ENCODE data around the gene EVL. TPM values are rescaled to one million over a fixed set of nuclear protein-coding genes. Genes with fewer than 3 reads are reported as not detected.
"Not testable (repeated sequence)": the region's sequence is repeated elsewhere in the genome, so short reads cannot be mapped to it uniquely, and the experiment has no call there.

Gene EVL
- polyA plus RNA-seq, 3 donors, result 143 to 178 (median 162) TPM

GRCh38 chr14:100060760-100061159 is 4.5 kb upstream of the EVL start:
- no peak for DNase-seq

DNA sequence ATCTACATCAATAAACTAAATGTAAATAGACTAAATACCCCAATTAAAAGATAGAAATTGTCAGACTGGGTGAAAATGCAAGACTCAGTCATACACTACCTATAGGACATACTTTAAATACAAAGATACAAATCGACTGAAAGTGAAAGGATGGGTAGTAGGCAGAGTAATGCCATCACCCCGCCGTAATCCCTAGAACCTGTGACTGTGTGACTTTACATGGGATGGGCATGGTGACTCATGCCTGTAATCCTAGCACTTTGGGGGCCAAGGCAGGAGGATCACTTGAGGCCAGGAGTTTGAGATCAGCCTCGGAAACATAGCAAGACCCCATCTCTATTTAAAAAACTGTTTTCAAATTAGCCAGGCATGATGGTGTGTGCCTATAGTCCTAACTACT is 2.6 kb upstream of the EVL start:
- no peak for DNase-seq

DNA sequence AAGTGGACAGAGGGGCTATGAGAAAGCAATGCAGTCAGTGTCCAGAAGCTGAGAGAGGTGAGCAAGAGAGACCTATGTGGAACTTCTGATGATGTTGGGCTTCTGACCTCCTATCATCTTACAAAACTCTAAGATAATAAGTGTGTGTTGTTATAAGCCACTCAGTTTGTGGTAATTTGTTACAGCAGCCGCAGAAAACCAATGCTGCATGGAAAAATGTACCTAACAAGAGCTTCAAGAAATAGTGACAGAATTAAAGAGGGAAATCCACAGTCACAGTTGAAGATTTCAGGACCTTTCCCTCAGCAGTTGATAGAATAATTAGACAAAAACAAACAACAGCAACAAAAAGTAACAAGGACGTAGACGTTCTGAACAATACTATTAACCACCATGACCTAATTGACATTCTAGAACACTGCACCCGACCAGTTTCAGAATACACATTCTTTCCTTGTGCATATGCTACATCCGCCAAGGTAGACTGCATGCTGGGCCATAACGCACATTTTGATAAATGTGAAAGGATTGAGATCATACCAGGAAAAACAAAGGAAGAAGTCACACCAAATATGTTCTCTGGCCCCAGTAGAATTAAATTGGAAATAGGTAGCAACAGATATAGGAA is 1.8 kb upstream of the EVL start:
- no peak for DNase-seq

DNA sequence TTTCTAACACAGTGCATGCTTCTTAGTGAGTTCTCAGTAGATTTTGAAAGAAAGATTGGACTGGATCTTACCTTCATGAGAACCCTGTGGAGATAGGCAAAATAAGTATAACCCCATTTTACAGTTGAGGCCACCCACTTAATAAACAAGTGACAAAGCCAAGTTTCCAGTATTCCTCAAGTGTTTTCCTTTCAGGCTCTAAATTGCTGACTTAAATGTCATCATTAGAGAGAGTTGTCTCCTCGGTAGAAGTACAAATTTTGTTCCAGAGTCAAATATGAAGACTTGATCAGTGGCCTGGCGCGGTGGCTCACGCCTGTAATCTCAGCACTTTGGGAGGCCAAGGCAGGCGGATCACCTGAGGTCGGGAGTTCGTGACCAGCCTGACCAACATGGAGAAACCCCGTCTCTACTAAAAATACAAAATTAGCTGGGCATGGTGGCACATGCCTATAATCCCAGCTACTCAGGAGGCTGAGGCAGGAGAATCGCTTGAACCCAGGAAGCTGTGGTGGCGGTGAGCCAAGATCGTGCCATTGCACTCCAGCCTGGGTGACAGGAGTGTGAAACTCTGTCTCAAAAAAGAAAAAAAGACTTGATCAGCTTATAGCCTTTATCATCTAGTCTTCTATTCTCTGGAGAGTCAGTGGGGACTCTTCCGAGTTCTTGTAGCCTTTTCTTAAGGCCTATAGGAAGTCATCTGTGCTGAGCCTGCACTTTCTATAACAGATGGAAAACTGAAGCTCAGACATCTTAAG is 708 bp upstream of the EVL start:
- not testable (repeated sequence) for DNase-seq

GRCh38 chr14:100065942-100066574 is 836 bp downstream of the EVL start:
- no peak for DNase-seq

DNA sequence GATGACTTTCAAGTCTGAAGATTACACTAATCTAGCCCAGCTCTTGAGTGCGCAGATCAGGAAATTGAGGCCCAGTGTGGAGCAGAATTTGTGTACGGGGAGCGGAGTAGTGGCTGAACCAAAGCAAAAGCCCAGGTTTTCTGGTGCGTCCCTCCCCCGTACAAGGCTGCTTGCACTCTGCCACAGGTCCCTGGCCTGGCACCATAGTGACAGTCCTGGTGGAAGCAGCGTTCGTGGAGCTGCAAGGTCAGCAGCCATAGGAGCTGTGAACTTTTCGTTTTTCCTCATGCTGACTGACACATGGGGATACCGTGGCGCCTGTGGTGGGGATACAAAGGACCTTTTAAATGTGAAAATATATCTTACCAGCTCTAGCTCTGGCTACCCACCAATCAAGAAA is 1.7 kb downstream of the EVL start:
- no peak for DNase-seq

DNA sequence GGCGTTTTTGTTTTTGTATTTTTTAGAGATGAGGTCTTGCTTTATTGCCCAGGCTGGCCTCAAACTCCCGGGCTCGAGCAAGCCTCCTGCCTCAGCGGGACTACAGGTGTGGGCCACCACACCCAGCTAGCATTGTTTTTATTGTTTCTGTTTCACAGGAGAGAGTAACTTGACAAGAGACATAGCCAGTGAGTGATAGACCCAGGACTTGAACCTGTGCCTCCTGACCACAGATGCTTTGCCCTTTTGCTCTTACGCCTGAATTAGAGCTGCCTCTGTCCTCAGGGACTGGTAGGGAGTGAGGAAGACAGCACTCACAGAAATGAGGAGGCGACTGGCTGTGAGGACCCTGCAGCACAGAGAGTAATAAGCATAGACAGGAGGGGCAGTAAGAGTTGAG is 2.3 kb downstream of the EVL start:
- DNase-seq, result no peak

DNA sequence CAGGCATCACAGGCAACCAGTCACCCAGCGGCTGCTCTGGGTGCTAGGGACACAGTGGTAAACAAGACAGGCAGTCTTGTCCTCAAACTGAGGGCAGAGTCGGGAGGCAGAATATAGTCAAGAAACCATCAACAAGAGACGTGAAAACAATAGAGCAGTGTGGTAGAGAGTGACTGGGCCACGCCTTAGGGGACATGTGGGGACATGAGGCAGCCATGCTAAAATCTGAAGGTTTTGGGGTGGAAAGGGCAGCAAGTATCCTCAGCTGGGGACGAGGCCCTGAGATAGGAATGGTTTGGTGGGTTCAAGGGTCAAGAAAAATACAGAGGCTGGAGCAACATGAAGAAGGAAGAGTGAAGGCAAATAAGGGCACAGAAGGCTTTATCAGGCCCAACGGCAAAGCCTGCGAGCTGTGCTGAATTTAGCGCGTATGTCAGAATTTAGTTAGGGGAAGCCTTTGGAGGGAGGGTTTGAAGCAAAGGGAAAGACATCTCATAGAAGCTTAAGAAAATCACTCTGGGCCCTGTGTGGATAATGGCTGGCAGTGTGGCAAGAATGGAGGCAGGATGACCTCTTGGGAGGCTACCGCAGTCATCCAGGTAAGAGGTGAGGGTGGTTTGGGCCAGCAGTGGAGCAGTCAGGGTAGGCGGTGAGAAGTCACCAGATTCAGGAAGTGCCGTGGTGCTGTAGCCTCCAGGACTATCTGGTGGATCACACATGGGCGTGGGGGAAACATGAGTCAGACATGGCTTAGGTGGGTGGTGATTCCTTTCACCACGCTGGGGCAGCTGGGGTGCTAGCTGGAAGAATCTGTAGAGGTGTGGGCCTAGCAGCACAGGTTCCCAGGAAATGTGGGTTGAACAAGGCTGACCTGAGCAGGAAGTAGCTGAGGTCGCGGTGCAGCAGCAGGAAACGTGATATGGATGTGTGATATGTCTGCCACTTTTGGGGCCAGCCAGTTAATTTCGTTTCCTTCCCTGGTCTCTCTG is 3.0 kb downstream of the EVL start:
- no peak for DNase-seq

DNA sequence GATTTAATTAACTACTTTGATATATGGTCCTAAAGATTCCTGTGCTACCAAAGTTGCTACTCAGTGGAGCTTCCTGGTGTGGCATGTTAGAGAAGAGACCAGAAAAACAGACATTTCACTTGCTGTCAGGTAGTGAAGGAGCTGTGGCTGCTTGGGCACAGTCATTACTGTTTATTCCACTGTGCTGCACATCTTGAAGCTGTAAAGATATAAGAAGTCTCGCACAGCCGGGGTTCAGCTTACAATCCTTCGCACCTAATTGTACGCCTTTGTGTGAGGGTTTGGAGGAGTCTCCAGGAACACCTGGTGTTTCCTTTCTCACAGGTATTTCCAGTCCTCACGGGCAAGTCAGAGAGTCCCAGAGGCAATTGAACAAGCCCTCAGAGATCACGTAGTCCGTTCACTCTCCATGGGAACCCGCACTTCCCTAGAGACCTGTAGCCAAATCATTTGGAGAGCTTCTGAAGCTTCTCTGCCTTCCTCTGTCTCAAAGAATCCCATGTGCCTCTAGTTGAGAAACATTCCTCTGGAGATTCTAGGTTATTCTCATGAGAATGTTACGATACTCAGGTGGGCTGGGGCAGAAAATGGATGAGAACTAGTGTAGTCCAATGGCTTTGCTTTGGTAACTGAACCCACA is 4.1 kb downstream of the EVL start:
- no peak for DNase-seq

DNA sequence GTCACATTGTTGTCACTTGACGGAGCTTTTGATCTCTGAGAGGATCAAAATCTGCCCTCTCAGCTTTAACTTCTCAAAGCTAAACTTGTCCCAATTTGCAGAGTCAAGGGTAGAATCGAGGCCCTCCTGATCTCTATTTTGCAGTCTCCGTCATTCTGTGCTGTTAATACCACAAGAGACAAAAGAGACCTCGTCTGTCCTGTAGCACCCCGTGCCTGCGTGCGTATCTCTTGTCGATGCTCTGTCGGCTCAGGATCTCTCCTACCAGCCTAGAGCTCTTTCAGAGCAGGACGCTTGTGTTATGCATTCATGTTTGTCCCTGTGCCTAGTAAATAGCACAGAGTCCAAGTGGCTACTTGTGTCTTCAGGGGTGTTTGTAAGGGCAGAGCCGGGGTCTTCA is 5.1 kb downstream of the EVL start:
- DNase-seq, result no peak

DNA sequence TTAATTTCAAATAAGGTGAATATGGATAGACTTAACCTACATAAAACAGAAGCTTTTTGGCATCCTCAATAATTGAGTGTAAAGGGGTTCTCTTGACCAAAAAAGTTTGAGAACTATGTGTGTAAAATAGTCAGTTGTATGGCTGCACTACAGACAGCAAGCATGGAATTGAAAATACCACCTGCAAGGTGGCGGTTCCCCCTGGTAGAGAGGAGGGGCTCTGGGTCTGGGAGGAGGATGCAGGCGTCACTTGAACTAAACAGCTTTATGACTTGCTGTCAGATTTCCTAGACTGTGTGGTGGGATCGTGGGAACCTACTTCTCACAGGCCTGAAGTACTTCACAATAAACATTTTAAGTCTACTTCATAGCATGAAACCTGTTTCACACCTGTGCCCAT is 6.3 kb downstream of the EVL start:
- DNase-seq, result no peak

DNA sequence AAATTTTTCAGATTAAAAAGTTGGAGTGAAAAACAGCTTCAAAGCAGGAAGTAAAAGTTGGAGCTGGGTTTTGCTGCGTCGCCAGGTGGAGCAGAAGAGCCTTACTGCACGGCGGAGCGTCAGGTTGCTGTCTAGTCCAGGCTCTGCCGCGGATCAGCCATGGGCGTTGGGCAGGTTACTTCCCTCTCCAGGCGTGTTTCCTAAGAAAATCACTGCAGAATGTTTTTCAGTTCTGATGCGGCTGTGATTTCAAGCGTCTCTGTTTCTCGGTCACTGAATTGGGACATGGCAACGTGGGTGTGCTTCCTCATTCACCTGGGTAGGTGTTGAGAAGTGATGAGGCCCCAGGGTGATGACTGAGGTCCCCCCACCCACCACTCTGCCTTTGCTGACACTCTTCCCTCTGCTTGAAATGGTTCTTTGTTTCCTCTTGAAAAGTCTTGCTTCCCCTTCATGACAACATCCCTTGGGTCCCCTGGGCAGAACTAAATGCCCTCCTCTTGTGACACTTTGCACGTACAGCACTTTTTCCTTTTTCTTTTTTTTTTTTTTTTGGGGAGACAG is 7.6 kb downstream of the EVL start:
- DNase-seq, result no peak

- no peak for DNase-seq
Observed at GRCh38 chr14:100073576-100074430, 8.6 kb downstream of the EVL start.

DNA sequence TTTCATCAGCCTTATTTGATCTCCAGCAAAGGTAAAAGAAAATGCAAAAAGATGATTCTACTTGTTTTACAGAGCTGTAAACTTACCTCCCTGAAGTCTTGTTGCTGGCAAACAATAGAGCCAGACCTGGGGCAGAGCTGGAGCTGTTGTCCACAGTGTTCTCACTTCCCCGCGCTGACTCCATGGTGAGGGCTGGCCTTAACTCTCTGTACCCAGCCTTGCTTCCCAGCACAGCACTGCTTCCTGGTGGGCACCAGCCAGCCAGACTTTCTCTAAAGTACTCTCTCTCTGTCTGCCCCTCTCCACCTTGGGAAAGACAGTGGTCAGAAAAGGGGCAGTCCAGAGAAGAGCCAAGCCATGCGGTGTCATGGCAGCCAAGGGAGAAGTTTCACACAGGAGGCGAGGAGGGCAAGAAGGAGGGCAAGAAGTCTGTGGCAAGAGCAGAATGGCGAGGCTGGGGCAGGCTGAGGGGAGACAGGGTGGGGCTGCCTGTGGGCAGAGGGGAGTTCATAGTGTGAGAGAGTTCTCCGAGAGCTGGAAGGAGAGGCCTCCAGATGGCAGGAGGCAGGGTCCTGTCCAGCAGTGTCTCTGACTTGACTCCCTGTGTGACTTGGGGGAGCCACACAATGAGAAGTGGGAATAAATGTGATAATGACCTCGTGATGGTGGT is 9.3 kb downstream of the EVL start:
- no peak for DNase-seq

DNA sequence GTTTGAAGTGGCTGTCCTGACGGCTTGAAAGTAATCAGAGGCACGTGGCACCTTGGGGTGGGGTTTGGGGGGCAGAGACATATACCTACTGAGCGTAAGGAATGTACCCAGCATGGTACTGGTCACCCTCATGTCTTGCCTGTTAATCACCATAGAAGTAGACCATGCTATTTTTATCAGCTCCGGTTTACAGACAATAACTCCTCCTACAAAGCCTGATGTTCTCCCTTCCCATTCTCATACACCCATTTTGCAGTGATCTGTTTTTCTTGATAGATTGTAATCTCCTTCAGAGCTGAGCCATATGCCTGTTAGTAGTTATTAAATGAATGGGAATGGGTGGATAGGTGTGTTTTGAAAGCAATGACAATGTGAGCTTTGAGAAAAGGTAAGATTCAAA is 10.5 kb downstream of the EVL start:
- DNase-seq, result no peak

DNA sequence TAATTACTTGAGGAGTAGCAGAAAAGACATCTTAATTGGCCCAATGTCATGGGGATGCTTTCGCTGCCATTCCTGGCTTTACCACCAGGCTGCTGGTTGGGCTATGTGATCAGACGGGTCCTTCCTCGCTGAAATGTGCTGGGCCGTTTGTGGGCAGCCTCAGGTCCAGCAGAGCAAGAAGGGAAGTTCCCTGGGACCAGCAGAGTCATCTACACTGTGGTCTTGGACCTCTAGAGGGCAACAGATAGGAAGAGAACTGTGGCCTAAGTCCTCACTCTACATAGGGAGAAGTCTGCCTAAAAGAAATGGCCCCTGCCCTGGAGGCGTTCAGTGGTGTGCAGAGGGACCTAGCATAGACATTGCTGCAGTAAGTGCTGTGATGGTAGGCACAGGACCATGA is 10.9 kb downstream of the EVL start:
- DNase-seq, result no peak

DNA sequence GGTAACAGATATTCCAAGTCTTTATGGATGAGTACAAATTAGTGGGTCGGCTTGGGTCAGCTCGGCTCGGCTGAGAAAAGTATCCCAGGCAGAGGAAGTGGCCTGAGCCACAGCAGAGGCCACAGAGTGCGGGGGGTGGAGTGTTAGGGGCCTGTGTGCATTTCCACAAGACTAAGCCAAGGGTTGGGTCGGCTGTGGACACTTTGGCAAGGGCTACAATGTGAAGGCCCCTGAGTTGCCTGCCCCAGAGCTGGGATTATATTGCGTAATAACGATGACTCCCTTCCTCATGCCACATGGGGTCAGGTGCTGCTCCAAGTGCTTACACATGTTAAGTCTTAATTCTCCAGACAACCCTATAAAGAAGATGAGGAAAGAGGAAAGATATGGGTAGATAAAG is 11.4 kb downstream of the EVL start:
- DNase-seq, result no peak

DNA sequence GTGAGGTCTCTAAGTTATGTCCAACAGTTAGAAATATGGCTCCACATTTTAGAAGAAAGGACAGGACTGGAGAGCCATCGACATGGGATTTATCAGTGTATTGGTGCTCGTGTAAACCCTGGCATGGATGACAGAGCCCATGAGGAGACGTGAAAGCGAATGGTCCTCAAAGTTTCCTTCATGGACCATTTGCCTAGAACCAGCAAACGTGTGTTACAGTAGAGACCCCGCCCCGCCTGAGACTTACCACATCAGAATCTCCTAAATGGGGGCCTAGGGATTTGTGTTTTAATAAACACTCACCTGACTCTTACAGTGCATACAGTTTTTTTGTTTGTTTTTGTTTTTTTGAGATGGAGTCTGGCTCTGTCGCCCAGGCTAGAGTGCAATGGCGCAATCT is 12.2 kb downstream of the EVL start:
- no peak for DNase-seq

GRCh38 chr14:100078216-100078803 is 13.1 kb downstream of the EVL start:
- no peak for DNase-seq

Data from renal pelvis (tissue), 4 donors.